GM10248 (cell line): ENCODE data around the gene PPDPF.

Experiments
- CTCF ChIA-PET: fragments of 300-600 bp; sonication (Branson Sonifier 250); formaldehyde crosslinking; extraction: SDS; loops from one replicate; lab custom pipeline; 2021; ENCODE audit warnings: antibody characterized with exemption; lab: Yijun Ruan, JAX
- POLR2A ChIA-PET: fragments of 350-650 bp; sonication (Branson Sonifier 250); formaldehyde crosslinking; extraction: SDS; loops from one replicate; lab custom pipeline; 2020; ENCODE audit warnings: antibody characterized with exemption; lab: Yijun Ruan, JAX
- DNase-seq: peaks from one replicate; pipeline ENCODE4 v3.0.0; 2012; ENCODE audit errors: extremely low spot score
- TF ChIP-seq, protein P1 (sequence below): IDR thresholded peaks from 2 replicates; pipeline ENCODE4 v1.5.1; 2012; ENCODE audit warnings: mild to moderate bottlenecking, low read depth; ENCODE audit errors: extremely low read depth, missing control alignments, control extremely low read depth

The PPDPF gene, protein sequence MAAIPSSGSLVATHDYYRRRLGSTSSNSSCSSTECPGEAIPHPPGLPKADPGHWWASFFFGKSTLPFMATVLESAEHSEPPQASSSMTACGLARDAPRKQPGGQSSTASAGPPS

DNA sequence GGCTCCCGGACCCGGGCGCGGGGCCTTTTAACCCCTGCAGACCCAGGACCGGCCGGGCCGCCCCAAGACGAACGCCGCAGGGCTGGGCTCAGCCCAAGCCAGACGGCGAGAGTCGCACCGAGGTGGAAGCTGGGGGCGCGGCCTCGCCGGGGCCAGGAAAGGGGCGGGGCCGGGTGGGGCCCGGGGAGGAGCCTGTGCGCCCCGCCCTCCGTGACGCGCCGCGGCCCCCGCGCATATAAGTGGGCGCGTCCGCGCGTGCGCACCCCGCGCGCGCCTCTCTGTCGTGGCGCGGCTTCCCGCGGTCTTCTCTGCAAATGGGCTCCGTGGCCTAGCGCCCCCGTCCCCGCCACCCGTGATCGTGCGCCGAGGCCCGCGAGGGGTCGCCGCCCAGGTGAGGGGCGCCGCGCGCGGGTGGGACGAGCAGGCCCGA, at the start of gene PPDPF:
TSS of gene PPDPF (plus strand) at position 262 of the 430 bp plus-strand sequence. CDS start 544 bp downstream, outside the sequence.
- POLR2A ChIA-PET = interaction anchor here (0.5 to 1.2 kb wide), 11 partner anchors 11 to 564 kb away, joined by 3 to 8 read pairs (median 3); partner anchors contain the start of gene PTK6
- TF ChIP-seq, protein P1, sequence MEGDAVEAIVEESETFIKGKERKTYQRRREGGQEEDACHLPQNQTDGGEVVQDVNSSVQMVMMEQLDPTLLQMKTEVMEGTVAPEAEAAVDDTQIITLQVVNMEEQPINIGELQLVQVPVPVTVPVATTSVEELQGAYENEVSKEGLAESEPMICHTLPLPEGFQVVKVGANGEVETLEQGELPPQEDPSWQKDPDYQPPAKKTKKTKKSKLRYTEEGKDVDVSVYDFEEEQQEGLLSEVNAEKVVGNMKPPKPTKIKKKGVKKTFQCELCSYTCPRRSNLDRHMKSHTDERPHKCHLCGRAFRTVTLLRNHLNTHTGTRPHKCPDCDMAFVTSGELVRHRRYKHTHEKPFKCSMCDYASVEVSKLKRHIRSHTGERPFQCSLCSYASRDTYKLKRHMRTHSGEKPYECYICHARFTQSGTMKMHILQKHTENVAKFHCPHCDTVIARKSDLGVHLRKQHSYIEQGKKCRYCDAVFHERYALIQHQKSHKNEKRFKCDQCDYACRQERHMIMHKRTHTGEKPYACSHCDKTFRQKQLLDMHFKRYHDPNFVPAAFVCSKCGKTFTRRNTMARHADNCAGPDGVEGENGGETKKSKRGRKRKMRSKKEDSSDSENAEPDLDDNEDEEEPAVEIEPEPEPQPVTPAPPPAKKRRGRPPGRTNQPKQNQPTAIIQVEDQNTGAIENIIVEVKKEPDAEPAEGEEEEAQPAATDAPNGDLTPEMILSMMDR = peak; percentile 2
- CTCF ChIA-PET = interaction anchor here (1.0 to 6.0 kb wide), 5 partner anchors 9 to 297 kb away, joined by 3 to 35 read pairs (median 3); partner anchors contain the start of gene PTK6
- peak; percentile 99 for DNase-seq

DNA sequence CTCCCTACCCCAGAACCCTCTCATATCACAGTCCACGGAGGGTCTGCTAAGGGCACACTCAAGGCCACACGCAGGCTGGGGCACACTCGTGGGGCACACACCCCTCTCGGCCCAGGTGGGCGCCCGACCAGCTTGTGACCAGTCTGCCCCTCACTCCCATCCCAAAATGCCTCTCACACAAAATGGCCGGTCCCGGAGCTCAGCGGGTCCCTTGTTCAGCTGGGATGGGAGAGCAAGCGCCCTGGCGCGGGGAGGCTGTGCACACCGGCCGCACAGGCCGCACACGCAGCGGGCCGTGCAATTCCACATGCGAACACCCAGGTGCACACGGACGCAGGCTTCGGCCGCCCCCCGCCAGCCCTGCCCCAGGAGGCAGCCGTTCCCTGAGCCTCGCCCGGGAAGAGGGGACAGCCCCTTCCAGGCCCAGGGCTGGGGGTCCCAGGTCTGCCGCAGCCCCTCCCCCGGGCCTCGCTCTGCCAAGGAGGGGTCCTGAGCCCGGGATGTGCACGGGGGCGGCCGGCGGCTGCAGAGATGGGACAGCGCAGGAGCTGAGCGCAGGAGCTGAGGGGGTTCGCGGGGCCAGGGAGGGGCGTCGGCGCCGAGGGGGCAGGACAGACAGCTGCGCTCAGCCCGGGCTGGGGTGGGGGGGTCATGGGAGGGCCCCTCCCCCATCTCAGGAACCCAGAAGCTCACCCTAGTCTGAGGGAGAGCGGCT, 49.4 kb upstream of the PPDPF start:
- ChIA-PET CTCF (interaction anchor here (1.3 kb wide), 1 partner anchor 25 kb away, joined by 5 read pairs; no protein-coding TSS in a partner anchor), POLR2A (no interaction called here)
- TF ChIP-seq, protein P1 = no peak
- DNase-seq = no peak

DNA sequence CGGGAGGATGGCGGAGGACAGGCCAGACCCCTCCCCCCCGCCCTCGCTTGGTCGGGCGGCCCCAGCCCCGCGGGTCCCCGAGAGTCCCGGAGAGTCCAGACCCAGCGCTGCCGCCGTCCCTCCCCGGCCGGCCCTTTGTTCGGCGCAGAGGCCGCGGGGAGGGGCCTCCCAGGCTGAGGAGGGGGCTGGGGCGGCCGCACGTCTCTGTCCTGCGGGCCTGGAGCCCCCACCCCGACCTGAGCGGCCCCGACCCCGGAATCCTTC, 48.9 kb upstream of the PPDPF start:
- POLR2A ChIA-PET = no interaction called here
- DNase-seq = no peak
- CTCF ChIA-PET = interaction anchor here (1.3 kb wide), 1 partner anchor 25 kb away, joined by 5 read pairs; no protein-coding TSS in a partner anchor

DNA sequence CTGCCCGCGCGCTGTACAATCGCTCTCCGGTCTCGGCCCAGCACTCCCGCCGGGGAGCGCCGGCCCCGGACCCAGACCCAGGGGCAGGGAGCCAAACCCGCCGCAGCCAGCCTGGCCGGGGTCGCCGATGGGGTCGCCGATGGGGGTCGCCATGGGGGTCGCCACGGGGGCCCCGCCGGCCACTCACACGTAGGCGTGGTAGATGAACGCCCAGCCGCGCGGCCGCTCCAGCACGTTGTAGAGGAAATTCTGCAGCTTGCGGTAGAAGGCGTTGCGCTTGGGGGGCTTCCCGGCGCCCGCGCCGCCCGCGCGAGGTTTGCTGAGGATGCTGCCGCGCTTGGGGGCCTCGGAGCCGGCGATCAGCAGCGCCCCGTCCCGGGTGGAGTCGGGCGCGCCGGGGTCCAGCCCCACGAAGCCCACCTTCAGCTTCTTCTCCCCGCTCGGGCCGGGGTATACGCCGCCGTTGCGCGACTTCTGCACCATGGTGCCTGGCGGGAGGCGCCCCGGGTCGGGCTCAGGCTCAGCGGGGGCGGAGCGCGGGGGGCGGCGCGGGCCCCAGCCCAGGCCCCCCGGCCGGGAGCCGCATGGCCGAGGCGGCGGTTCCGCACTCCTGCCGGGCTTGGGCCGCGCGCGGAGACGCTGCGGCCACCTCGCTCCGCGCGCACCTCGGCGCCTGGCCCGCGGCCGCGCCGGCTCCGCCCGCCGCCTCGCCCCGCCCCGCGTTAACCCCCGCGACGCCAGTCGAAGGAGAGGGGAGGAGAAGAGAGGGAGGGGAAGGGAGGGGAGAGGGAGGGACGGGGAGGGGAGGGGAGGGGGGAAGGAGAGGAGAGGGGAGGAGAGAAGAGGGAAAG, 48.4 kb upstream of the PPDPF start, which contains the start of gene KCNQ2:
TSS of gene KCNQ2 (minus strand) at position 675 of the 851 bp plus-strand sequence. CDS start at position 483, 192 bp downstream.
- POLR2A ChIA-PET = no interaction called here
- CTCF ChIA-PET = interaction anchor here (1.3 kb wide), 1 partner anchor 24 kb away, joined by 5 read pairs; no protein-coding TSS in a partner anchor
- DNase-seq = no peak
- TF ChIP-seq, protein P1 = no peak

More for the DNA sequence above, 48.9 kb upstream of the PPDPF start:
- TF ChIP-seq, protein P1 = no peak

DNA sequence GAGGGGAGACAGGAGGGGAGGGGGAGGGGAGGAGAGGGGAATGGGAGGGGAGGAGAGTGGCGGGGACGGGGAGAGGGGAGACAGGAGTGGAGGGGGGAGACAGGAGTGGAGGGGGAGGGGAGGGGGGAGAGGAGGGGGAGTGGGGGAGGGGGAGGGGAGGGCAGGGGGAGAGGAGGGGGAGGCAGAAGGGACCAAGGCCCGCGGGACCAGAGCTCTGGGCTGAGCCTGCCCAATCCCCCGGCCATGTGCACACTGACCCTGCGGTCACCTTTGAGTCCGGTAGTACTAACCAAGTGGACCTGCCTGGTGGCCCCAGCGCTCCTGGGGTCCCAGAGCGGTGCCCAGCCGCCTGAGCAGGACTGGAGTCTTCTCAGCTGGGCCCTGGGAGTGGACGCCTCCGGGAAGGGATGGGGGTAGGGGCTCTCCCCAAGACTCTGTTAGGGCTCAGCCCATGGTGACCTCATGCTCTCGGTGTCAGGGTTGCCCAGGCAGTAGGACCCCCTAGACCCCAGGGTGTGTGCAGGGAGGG, 47.6 kb upstream of the PPDPF start:
- ChIA-PET CTCF (no interaction called here), POLR2A (no interaction called here)
- TF ChIP-seq, protein P1 = no peak
- no peak for DNase-seq
